Progenitor cell of endocrine pancreas (in vitro differentiated cells): ENCODE results near the gene LRRN4CL. TPM values are rescaled to one million over a fixed set of nuclear protein-coding genes. Genes with fewer than 3 reads are reported as not detected.
A peak's percentile ranks its signal among the peaks of the same experiment; 100 is the strongest.
"Not testable (repeated sequence)": the region's sequence is repeated elsewhere in the genome, so short reads cannot be mapped to it uniquely, and the experiment has no call there.

Experiments used
- DNase-seq: peaks from one replicate; pipeline ENCODE4 v3.0.0; 2021; ENCODE audit warnings: low spot score; ENCODE audit not compliant: unreplicated experiment
- H3K27ac Mint-ChIP-seq: 2 replicates; pipeline ENCODE4 v1.8.0; 2021; ENCODE audit warnings: mild to moderate bottlenecking, moderate library complexity, mixed read lengths
- H3K27me3 Mint-ChIP-seq: 2 replicates; pipeline ENCODE4 v1.8.0; 2021; ENCODE audit warnings: mixed read lengths
- H3K36me3 Mint-ChIP-seq: 2 replicates; pipeline ENCODE4 v1.8.0; 2022; ENCODE audit warnings: mixed read lengths; ENCODE audit not compliant: insufficient read depth
- H3K4me1 Mint-ChIP-seq: 2 replicates; pipeline ENCODE4 v1.8.0; 2021; ENCODE audit warnings: low read depth, mixed read lengths
- H3K4me3 Mint-ChIP-seq: 2 replicates; pipeline ENCODE4 v1.8.0; 2021; ENCODE audit warnings: low read depth, mild to moderate bottlenecking, moderate library complexity, mixed read lengths
- H3K9me3 Mint-ChIP-seq: 2 replicates; pipeline ENCODE4 v1.8.0; 2021; ENCODE audit warnings: low read depth, mixed read lengths
- total RNA-seq: library from RNA; stranded (reverse); gene quantifications from 2 replicates; pipeline ENCODE4 v1.2.1, GENCODE V29; 2021
- TF ChIP-seq, protein P1 (sequence below): fragments of 200-600 bp; sonication (generic); IDR thresholded peaks from one replicate; pipeline ENCODE4 v1.5.0; 2021; ENCODE audit warnings: antibody characterized with exemption, mild to moderate bottlenecking; ENCODE audit not compliant: unreplicated experiment

Gene LRRN4CL
- total RNA-seq, 1 donor from 2014 or later, result 0.65 TPM

DNA sequence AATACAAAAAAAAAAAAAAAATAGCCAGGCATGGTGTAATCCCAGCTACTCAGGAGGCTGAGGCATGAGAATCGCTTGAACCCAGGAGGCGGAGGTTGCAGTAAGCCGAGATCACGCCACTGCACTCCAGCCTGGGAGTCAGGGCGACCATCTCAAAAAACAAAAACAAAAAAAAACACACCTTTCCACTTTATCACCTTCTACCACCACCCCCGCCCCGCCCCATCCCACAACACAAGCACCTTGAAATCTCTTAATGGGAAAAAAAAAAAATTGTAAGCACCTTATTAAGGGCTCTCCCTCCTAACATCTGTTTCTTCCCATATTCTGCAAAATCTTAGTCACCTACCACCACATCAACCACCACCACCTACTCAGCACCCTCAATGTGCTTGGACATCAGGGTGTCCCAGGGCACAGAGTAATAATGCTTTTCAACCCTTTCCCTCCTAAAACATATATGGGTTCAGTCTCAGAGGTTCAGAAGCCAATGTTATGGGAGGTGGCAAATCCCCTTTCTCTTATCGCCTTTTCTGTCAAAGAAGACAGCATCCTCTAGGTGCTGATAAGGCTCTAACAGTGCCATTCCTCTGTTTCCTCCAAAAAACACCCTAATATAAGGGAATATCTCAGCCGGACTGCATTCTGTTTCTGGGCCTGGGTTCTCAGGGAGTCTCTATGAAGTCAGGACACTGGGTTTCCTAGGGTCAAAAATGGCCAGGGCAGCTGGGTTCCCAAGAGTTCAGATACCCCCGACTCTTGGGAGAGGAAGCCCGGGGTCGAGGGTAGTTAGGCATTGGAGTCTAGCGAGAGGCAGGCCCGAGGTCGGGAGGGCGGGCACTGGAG is 36.9 kb downstream of the LRRN4CL start:
- no peaks in the 10 kb centered on the region for H3K9me3 Mint-ChIP-seq
- no peaks in the 10 kb centered on the region for H3K27me3 Mint-ChIP-seq
- H3K36me3 Mint-ChIP-seq, result no peaks in the 10 kb centered on the region
- H3K4me3 Mint-ChIP-seq, result peak overlapping the region; percentile 88
- DNase-seq, result no peak
- peak overlapping the region; percentile 94 for H3K27ac Mint-ChIP-seq
- peaks cover 7% of the 10 kb centered on the region for H3K4me1 Mint-ChIP-seq
- TF ChIP-seq, protein P1, sequence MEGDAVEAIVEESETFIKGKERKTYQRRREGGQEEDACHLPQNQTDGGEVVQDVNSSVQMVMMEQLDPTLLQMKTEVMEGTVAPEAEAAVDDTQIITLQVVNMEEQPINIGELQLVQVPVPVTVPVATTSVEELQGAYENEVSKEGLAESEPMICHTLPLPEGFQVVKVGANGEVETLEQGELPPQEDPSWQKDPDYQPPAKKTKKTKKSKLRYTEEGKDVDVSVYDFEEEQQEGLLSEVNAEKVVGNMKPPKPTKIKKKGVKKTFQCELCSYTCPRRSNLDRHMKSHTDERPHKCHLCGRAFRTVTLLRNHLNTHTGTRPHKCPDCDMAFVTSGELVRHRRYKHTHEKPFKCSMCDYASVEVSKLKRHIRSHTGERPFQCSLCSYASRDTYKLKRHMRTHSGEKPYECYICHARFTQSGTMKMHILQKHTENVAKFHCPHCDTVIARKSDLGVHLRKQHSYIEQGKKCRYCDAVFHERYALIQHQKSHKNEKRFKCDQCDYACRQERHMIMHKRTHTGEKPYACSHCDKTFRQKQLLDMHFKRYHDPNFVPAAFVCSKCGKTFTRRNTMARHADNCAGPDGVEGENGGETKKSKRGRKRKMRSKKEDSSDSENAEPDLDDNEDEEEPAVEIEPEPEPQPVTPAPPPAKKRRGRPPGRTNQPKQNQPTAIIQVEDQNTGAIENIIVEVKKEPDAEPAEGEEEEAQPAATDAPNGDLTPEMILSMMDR, result no peak

DNA sequence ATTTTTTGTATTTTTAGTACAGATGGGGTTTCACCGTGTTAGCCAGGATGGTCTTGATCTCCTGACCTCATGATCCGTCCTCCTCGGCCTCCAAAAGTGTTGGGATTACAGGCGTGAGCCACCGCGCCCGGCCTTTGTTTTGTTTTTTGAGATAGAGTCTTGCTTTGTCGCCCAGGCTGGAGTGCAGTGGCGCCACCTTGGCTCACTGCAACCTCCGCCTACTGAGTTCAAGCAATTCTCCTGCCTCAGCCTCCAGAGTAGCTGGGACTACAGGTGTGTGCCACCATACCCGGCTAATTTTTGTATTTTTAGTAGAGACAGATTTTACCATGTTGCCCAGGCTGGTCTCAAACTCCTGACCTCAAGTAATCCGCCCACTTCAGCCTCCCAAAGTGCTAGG is 39.0 kb downstream of the LRRN4CL start:
- Mint-ChIP-seq H3K27ac (peak overlapping the region; percentile 59), H3K4me1 (peaks cover 14% of the 10 kb centered on the region)
- H3K36me3 Mint-ChIP-seq, H3K9me3 Mint-ChIP-seq, H3K27me3 Mint-ChIP-seq, H3K4me3 Mint-ChIP-seq, DNase-seq: not testable (repeated sequence)

DNA sequence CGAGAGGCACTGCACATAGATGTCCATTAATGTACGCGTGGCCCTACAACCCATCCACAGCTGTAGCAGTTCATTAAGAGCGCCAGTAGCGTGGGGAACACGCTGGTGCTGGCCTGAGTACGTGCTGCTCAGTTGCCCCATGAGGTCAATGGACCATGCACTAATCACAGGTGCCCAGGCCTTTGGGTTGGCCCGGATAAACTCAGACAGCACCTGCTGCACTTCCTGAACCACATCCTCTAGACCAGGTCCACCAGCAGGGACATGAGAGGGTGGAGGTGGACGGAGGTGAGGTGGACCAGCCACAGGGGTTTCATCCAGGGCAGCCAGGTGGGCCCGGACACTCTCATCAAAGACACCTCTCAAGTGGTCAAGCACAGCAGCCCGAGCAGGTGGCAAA is 39.8 kb downstream of the LRRN4CL start:
- no peak for DNase-seq
- TF ChIP-seq, protein P1, result no peak
- Mint-ChIP-seq H3K36me3 (peaks cover 2% of the 10 kb centered on the region), H3K9me3 (no peaks in the 10 kb centered on the region), H3K27me3 (no peaks in the 10 kb centered on the region), H3K4me1 (peaks cover 17% of the 10 kb centered on the region), H3K27ac (no peak overlapping the region), H3K4me3 (no peak overlapping the region)

DNA sequence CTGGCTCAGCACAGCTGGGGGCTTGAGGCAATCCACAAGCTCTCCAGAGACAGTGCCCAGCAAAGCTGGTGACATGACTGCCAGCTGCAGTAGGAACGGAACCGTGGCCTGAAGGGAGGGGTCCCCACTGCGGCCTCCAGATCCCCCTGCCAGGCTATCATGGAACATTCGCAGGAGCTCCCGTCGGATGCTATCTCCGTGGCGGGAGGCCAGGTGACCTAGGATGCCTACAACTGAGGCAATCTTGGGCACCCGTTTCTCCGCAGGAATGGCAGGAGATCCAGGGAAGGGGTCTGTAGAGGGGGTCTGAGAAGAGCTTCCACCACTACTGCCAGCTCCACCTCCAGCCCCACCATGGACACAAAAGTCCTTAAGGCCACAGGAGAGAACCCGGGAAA is 40.4 kb downstream of the LRRN4CL start:
- Mint-ChIP-seq H3K9me3 (no peaks in the 10 kb centered on the region), H3K4me1 (peaks cover 17% of the 10 kb centered on the region), H3K4me3 (no peak overlapping the region), H3K27me3 (no peaks in the 10 kb centered on the region), H3K36me3 (peaks cover 2% of the 10 kb centered on the region), H3K27ac (no peak overlapping the region)
- no peak for DNase-seq
- TF ChIP-seq, protein P1, result no peak

DNA sequence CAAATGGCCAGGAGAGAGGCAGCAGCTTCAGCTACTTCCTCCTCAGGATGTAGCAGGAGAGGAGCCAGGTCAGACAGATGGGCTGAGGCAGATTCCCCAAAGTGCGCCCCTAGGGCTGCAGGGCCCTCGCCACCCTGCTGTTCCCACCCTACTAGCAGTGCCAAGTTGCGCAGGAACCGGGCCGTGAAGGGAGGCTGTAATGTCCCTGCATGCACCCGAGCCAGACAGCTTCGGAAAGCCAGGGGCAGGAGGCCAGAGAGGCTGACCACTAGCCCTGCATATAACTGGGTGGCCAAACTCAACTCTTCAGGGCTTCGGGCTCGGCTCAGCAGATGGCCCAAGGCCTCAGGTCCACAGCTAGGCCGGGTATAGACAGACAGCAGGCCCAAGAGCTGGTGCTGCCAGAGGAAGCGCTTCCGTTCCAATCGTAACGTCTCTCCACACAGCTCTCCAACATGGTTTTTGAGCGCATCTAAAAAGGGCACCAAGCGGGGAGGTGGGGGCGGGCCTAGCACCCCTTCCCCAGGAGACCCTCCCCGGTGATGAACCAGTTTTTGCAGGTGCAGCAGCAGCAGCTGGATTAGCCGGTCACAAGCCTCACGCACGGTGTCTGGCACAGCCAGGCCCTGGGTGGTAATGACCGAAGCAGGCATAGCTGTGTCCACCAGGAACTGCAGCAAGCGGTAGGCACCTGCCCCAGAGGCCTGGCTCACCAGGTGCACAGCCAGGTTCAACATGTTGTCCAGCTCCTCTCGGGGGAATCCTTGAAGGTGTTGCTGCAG is 41.0 kb downstream of the LRRN4CL start:
- peaks cover 2% of the 10 kb centered on the region for H3K36me3 Mint-ChIP-seq
- H3K4me1 Mint-ChIP-seq, result peaks cover 15% of the 10 kb centered on the region
- H3K4me3 Mint-ChIP-seq, result no peak overlapping the region

More for the DNA sequence above, 41.0 kb downstream of the LRRN4CL start:
- TF ChIP-seq, protein P1, result no peak
- Mint-ChIP-seq H3K27me3 (no peaks in the 10 kb centered on the region), H3K9me3 (no peaks in the 10 kb centered on the region), H3K27ac (no peak overlapping the region)
- DNase-seq, result no peak
